ENCODE results near the gene RAB20. TPM values are rescaled to one million over a fixed set of nuclear protein-coding genes. Genes with fewer than 3 reads are reported as not detected.

The RAB20 gene
- total RNA-seq, 6 experiments from 2014 or later = 12.5 to 47.2 (median 36.3) TPM

DNA sequence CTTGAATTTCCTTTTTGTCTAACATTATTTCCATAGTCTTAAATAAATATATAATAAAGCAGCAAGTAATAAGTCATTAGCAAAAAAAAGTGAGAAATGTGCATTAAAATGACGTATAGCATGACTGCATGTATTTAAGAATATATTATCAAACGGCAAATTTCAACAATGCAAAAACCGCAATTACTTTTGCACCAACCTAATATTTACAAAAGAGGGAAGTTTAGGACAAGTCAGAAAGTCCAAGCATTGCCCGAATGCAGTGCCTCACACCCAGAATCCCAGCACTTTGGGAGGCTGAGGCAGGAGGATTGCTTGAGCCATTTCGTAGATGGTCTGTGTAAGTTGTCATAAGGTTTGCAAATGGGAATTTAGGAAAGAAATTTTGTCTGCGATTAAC is 43.6 kb upstream of the RAB20 start:
- WGBS (ENCODE audit: insufficient coverage, low coverage, low lambda C conversion rate, missing lambda C conversion rate) = 90% methylated on average over 6 of the region's 6 CpGs

DNA sequence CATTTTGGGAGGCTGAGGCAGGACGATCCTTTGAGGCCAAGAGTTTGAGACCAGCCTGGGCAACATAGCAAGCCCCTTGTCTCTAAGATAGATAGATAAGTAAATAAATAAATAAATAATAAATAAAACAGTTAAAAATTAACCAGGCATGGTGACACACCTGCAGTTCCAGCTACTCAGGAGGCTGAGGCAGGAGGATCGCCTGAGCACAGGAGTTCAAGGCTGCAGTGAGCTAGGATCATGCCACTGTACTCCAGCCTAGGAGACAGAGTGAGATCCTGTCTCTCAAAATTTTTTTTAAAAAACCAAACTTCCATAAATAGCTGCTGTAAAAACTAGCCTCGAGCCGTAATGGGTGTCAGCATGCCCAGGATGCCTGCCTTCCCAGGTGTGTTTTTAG is 39.5 kb upstream of the RAB20 start:
- DNase-seq (no peak), ATAC-seq (no peak)
- intact Hi-C loops (cut with DNase I) = no loop called here
- Histone ChIP-seq H3K36me3 (no peaks in the 10 kb centered on the region), H3K27me3 (no peaks in the 10 kb centered on the region), H3K27ac (no peak overlapping the region), H3K4me1 (no peaks in the 10 kb centered on the region), H3K9me3 (no peaks in the 10 kb centered on the region), H3K4me3 (no peak overlapping the region)
- 44% methylated on average over 3 of the region's 4 CpGs for WGBS (ENCODE audit: insufficient coverage, low coverage, low lambda C conversion rate, missing lambda C conversion rate)
- TF ChIP-seq, protein P1, sequence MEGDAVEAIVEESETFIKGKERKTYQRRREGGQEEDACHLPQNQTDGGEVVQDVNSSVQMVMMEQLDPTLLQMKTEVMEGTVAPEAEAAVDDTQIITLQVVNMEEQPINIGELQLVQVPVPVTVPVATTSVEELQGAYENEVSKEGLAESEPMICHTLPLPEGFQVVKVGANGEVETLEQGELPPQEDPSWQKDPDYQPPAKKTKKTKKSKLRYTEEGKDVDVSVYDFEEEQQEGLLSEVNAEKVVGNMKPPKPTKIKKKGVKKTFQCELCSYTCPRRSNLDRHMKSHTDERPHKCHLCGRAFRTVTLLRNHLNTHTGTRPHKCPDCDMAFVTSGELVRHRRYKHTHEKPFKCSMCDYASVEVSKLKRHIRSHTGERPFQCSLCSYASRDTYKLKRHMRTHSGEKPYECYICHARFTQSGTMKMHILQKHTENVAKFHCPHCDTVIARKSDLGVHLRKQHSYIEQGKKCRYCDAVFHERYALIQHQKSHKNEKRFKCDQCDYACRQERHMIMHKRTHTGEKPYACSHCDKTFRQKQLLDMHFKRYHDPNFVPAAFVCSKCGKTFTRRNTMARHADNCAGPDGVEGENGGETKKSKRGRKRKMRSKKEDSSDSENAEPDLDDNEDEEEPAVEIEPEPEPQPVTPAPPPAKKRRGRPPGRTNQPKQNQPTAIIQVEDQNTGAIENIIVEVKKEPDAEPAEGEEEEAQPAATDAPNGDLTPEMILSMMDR (IDR thresholded peaks at IDR 0.05) = no peak
- TF ChIP-seq POLR2A (IDR thresholded peaks at IDR 0.05) = no peak

More for the DNA sequence above, 43.6 kb upstream of the RAB20 start:
- intact Hi-C loops (cut with DNase I) = no loop called here
- Histone ChIP-seq H3K4me1 (no peaks in the 10 kb centered on the region), H3K27ac (no peak overlapping the region), H3K27me3 (no peaks in the 10 kb centered on the region), H3K4me3 (no peak overlapping the region), H3K36me3 (no peaks in the 10 kb centered on the region), H3K9me3 (no peaks in the 10 kb centered on the region)
- no peak for TF ChIP-seq POLR2A (IDR thresholded peaks at IDR 0.05)
- TF ChIP-seq, protein P1 (IDR thresholded peaks at IDR 0.05) = no peak
- DNase-seq (no peak), ATAC-seq (no peak)

DNA sequence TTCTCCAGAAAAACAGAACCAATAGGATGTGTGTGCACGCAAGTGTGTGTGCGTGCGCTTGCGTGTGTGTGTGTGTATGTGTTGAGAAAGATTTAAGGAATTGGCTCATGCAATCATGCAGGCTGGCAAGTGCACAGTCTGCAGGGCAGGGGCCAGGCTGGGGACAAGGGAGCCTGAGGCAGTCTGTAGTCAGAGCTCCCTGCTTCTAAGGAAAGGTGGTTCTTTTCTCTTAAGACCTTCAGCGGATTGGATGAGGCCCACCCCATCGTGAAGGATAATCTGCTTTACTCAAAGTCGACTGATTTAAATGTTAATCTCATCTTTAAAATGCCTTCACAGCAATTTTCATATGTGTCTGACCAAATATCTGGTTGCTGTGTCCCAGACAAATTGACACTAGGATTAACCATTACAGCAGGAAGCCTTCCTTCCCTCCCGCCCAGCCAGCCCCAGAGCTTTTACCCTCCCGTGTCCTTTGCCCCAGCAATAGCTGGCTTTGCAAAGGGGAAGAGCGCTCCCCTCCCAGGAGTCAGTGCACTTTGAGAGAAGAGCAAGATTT is 38.8 kb upstream of the RAB20 start:
- H3K4me1 ChIP-seq = no peaks in the 10 kb centered on the region
- H3K36me3 ChIP-seq = no peaks in the 10 kb centered on the region
- H3K9me3 ChIP-seq = no peaks in the 10 kb centered on the region
- WGBS (ENCODE audit: insufficient coverage, low coverage, low lambda C conversion rate, missing lambda C conversion rate) = 19% methylated on average over 8 of the region's 10 CpGs
- H3K27ac ChIP-seq = no peak overlapping the region
- H3K4me3 ChIP-seq = no peak overlapping the region
- TF ChIP-seq, protein P1 (IDR thresholded peaks at IDR 0.05) = no peak
- no peak for TF ChIP-seq POLR2A (IDR thresholded peaks at IDR 0.05)
- ATAC-seq (peak in 2 of 4 donors; percentile 87 to 94), DNase-seq (no peak)
- no peaks in the 10 kb centered on the region for H3K27me3 ChIP-seq
- intact Hi-C loops (cut with DNase I) = no loop called here

DNA sequence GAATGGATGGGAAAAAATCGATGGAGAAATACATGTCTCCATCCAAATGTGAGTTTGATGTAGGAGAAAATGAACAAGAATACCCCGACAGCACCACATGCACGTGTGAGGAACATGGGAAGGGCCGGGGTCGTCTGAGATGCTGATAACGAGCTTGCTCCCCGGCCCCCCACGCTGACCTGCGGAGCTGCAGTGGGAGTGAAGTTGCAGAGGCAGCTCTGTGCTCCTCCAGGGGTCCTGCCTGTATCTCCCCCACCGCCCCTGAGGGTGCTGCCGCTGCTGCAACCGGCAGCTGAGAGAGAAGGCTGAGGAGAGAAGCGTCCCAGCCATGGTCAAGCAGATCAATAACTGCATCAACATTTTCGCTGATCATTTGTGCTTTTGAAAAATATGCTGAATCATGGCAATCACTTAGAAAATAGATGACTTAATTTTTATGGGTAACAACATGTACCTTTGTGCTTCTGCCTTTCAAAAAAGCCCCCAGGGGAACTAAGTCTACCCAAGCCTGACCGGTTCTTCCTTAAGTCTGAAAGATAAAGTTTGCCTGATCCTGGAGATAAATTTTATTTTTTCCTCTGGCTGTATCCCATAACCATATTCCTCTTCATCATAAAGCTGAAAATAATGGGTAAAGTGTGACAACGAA is 35.6 kb upstream of the RAB20 start:
- no peak for TF ChIP-seq POLR2A (IDR thresholded peaks at IDR 0.05)
- TF ChIP-seq, protein P1 (IDR thresholded peaks at IDR 0.05) = no peak
- Histone ChIP-seq H3K27me3 (no peaks in the 10 kb centered on the region), H3K36me3 (no peaks in the 10 kb centered on the region), H3K9me3 (no peaks in the 10 kb centered on the region), H3K4me3 (no peak overlapping the region), H3K27ac (no peak overlapping the region), H3K4me1 (no peaks in the 10 kb centered on the region)
- no peak for ATAC-seq
- 68% methylated on average over 7 of the region's 16 CpGs for WGBS (ENCODE audit: insufficient coverage, low coverage, low lambda C conversion rate, missing lambda C conversion rate)
- intact Hi-C loops (cut with DNase I) = loop anchor here (10.0 kb wide), 2 partner anchors 218 to 448 kb away; no protein-coding TSS in a partner anchor
- no peak for DNase-seq
